Progenitor cell of endocrine pancreas (in vitro differentiated cells): ENCODE data around the gene EPDR1. TPM values are rescaled to one million over a fixed set of nuclear protein-coding genes. Genes with fewer than 3 reads are reported as not detected.

ENCODE experiments used
- DNase-seq: peaks from one replicate; pipeline ENCODE4 v3.0.0; 2021; ENCODE audit warnings: low spot score; ENCODE audit not compliant: unreplicated experiment
- H3K27ac Mint-ChIP-seq: 2 replicates; pipeline ENCODE4 v1.8.0; 2021; ENCODE audit warnings: mild to moderate bottlenecking, moderate library complexity, mixed read lengths
- H3K27me3 Mint-ChIP-seq: 2 replicates; pipeline ENCODE4 v1.8.0; 2021; ENCODE audit warnings: mixed read lengths
- H3K36me3 Mint-ChIP-seq: 2 replicates; pipeline ENCODE4 v1.8.0; 2022; ENCODE audit warnings: mixed read lengths; ENCODE audit not compliant: insufficient read depth
- H3K4me1 Mint-ChIP-seq: 2 replicates; pipeline ENCODE4 v1.8.0; 2021; ENCODE audit warnings: low read depth, mixed read lengths
- H3K4me3 Mint-ChIP-seq: 2 replicates; pipeline ENCODE4 v1.8.0; 2021; ENCODE audit warnings: low read depth, mild to moderate bottlenecking, moderate library complexity, mixed read lengths
- H3K9me3 Mint-ChIP-seq: 2 replicates; pipeline ENCODE4 v1.8.0; 2021; ENCODE audit warnings: low read depth, mixed read lengths
- long read RNA-seq: library from polyadenylated mRNA; unstranded; transcript quantifications from one replicate; pipeline ENCODE4 v2.0.0, GENCODE V29; 2020
- total RNA-seq: library from RNA; stranded (reverse); gene quantifications from 2 replicates; pipeline ENCODE4 v1.2.1, GENCODE V29; 2021
- TF ChIP-seq, protein P1 (sequence below): fragments of 200-600 bp; sonication (generic); IDR thresholded peaks from one replicate; pipeline ENCODE4 v1.5.0; 2021; ENCODE audit warnings: antibody characterized with exemption, mild to moderate bottlenecking; ENCODE audit not compliant: unreplicated experiment

EPDR1 gene
- 1.8 and 2.8 TPM in 2 replicates for total RNA-seq
- long read RNA-seq: 0 reads

DNA sequence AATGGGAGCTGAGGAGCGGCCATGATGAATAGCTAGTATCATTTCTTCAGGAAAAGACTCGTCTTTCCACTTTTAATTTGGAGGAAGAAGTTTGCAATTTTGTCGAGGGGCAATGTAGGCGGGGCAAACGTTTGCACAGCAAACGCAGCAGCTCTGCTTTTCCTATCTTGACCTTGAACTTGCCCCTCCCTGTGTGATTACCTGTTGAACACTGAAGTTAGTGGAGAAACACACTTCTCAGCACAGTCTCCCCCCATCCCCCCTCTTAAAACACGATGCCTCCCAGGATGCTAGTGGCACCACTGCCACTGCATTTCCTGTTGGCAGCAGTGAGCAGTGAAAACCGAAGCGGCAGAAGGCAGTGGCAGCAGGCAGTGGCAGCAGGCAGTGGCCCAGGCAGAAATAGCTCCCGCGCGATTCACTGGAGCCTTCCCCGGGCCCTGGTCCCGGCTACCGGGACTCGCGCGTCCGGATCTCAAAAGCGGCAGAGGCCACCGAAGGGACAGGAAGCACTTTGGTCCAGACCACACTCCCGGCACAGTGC, at the start of gene EPDR1:
EPDR1 (plus strand) TSS at position 336 of the 544 bp plus-strand sequence. CDS start 300 bp downstream, outside the sequence.
- peaks cover 76% of the 10 kb centered on the region for H3K27me3 Mint-ChIP-seq
- no peaks in the 10 kb centered on the region for H3K36me3 Mint-ChIP-seq
- DNase-seq: peak; percentile 26
- peaks cover 6% of the 10 kb centered on the region for H3K4me1 Mint-ChIP-seq
- H3K9me3 Mint-ChIP-seq: peaks cover 4% of the 10 kb centered on the region
- TF ChIP-seq, protein P1, sequence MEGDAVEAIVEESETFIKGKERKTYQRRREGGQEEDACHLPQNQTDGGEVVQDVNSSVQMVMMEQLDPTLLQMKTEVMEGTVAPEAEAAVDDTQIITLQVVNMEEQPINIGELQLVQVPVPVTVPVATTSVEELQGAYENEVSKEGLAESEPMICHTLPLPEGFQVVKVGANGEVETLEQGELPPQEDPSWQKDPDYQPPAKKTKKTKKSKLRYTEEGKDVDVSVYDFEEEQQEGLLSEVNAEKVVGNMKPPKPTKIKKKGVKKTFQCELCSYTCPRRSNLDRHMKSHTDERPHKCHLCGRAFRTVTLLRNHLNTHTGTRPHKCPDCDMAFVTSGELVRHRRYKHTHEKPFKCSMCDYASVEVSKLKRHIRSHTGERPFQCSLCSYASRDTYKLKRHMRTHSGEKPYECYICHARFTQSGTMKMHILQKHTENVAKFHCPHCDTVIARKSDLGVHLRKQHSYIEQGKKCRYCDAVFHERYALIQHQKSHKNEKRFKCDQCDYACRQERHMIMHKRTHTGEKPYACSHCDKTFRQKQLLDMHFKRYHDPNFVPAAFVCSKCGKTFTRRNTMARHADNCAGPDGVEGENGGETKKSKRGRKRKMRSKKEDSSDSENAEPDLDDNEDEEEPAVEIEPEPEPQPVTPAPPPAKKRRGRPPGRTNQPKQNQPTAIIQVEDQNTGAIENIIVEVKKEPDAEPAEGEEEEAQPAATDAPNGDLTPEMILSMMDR: peak; percentile 42
- H3K4me3 Mint-ChIP-seq: peak within 1 kb of the TSS; percentile 76
- peak within 1 kb of the TSS; percentile 8 for H3K27ac Mint-ChIP-seq

DNA sequence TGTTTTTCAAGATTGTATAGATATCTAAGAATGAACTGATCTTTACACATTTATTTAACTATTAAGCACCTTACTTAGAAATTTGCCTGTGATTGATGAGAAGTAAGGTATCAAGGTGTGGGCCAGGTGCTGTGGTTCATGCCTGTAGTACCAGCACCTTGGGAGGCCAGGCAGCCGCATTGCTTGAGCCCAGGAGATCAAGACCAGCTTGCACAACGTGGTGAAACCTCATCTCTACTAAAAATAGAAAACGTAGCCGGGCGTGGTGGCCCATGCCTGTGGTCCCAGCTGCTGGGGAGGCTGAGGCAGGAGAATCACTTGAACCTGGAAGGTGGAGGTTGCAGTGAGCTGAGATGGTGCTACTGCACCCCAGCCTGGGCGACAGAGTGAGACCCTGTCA, 38.4 kb upstream of the EPDR1 start:
- DNase-seq: no peak
- Mint-ChIP-seq H3K27ac (no peak overlapping the region), H3K4me3 (no peak overlapping the region), H3K36me3 (no peaks in the 10 kb centered on the region), H3K27me3 (no peaks in the 10 kb centered on the region), H3K9me3 (peaks cover 13% of the 10 kb centered on the region), H3K4me1 (no peaks in the 10 kb centered on the region)
- TF ChIP-seq, protein P1: no peak

DNA sequence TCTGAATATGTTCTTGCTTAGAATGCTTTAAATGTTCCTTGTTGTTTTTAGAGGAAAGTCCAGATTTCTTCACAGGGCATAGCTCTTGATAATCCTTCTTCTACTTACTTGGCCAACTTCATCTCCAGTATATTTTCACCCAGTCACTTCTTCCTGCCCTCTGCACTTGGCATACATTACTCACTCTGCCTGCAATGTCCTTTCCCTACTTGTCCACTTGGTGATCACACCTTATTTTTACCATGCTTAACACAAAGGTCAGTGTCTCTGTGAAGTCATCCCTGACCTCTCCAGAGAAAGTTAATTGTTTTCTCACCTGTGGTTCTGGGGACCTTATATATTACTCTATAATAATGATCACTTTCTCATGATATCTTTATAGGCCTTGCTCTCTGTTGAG, 27.1 kb upstream of the EPDR1 start:
- TF ChIP-seq, protein P1: no peak
- no peaks in the 10 kb centered on the region for H3K36me3 Mint-ChIP-seq
- peaks cover 4% of the 10 kb centered on the region for H3K4me1 Mint-ChIP-seq
- H3K27me3 Mint-ChIP-seq: no peaks in the 10 kb centered on the region
- no peak for DNase-seq
- no peaks in the 10 kb centered on the region for H3K9me3 Mint-ChIP-seq
- no peak overlapping the region for H3K27ac Mint-ChIP-seq
- no peak overlapping the region for H3K4me3 Mint-ChIP-seq

DNA sequence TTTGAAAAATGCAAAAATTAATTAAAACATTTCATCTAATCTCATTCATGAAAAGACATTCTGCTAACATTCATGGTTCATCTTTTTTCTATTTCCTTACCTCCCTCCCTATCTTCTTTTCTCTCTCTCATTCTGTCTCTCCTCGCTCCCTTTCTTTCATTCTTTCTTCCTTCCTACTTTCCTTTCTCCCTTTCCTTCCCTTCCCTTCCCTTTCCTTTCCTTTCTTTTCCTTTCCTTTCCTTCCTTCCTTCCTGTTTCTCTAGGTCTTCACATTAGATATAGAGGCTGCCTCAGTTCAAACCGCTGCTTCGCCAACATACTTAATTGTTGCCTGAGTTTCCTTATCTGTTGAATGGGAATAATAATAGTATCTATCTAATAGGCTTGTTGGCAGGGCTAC, 25.8 kb upstream of the EPDR1 start:
- no peak overlapping the region for H3K27ac Mint-ChIP-seq

DNA sequence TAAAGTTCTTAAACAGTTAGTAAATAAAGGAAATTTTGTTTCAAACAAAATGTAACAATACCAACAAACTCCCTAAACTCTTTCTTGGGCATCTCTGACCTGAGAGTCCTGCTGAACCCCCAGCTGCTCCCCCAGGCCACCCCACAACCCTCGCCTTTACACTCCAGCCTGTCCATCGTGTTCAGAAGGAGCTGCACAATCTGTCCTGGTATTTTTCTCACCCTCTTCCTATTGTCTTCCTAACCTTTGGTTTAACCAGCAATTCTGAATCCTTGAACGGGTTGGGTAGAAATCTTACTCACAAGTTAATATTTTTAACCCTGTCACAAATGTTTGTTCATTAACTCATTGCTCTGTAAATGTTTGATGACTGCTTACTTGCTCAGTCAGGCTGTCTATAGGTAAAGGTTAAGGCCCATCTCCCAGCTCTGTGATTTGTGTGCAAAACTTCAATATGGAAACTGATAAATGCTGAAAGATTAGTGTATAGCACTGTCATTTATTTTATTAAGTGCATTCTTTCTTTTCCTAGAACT, 20.7 kb upstream of the EPDR1 start:
- TF ChIP-seq, protein P1: no peak
- peaks cover 15% of the 10 kb centered on the region for H3K4me1 Mint-ChIP-seq
- no peaks in the 10 kb centered on the region for H3K27me3 Mint-ChIP-seq
- no peak overlapping the region for H3K27ac Mint-ChIP-seq
- no peaks in the 10 kb centered on the region for H3K36me3 Mint-ChIP-seq
- no peak overlapping the region for H3K4me3 Mint-ChIP-seq
- no peak for DNase-seq
- no peaks in the 10 kb centered on the region for H3K9me3 Mint-ChIP-seq

More for the DNA sequence above, 25.8 kb upstream of the EPDR1 start:
- Mint-ChIP-seq H3K4me1 (peaks cover 4% of the 10 kb centered on the region), H3K36me3 (no peaks in the 10 kb centered on the region), H3K9me3 (no peaks in the 10 kb centered on the region), H3K4me3 (no peak overlapping the region), H3K27me3 (no peaks in the 10 kb centered on the region)
- TF ChIP-seq, protein P1: no peak
- no peak for DNase-seq
